Activated effector memory CD4-positive, alpha-beta T cell treated with anti-CD3 and anti-CD28 coated beads, Interleukin-2, amount 50 U/mL, for 16 hours (primary cell): ENCODE measurements around the gene UTP18.

Experiments
- DNase-seq: peaks from one replicate; pipeline ENCODE4 v3.0.0-alpha.2; 2020

The UTP18 gene

DNA sequence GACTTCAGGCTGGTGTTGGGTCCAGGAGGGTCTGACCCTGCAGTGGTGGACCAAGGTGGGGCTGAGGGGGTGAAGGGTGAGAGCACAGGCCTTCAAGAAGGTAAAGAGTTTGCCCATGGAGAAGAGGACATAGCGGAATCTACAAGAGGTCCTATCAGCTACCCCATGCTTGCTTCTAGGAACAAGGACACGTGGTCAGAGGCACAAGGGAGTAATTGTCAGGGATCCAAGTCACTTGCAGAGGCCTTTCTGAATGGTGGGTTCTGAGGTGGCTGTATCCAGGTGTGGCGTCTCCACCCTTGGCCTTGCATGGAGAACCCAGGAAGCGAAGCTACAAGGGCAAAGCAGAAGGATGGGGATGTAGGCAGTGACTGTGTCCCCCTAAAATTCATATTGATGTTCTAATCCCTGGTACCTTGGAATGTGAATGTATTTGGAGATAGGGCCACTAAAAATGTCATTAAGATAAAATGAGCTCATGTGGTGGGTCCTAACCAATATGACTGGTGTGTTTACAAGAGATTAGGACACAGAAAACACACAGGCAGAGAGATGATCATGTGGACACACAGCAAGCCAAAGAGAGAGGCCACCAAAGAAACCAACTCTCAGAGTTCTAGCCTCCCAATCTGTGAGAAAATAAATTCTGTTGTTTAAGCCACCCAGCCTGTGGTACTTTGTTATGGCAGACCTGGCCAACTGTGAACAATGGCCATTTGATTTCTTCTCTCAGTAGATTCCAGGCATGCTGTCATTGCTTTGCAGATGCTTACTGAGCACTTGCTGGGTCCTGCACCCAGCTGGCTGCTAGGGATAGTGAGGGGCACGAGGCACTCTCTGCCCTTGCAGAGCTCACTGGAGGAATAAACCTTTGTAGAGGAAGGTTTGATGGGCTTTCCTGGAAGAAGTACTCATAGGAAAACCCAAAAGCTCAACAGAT is 75.8 kb downstream of the UTP18 start:
- no peak for DNase-seq

DNA sequence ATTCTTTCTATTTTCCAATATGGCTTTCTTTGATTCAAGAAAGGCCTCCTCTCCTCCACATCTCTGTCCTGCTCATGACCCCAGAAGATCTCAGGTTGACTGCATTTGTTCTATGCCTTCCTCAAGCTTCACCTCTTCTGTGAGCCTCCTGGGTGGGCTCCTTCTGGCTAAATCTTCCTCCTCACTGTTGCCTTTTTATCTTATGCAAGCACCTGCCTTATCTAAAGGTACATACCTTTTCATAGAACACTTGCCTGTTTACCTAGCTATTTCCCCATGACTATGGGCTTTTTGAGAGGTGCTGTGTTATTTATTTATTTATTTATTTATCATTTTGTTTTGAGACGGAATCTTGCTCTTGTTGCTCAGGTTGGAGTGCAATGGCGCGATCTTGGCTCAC is 81.1 kb downstream of the UTP18 start:
- DNase-seq, result no peak

DNA sequence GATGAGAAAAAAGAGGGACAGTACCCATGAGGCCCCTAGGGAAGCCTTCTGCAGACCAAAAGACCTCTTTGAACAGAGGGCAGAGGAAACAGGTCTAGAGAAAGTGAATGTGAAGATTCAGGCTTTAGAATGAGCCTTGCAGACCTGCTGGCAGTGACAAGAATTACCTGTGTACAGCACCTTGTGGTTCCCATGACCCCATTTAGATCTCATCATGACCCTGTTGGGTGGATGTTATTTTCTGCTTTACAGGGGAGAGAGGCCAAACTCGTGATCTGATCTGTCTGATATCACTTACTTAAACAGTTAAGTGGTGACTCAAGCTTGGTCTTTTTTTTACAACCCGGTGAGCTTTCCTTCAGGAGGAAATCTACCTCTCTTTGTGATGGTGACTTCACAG is 81.9 kb downstream of the UTP18 start:
- DNase-seq, result no peak

DNA sequence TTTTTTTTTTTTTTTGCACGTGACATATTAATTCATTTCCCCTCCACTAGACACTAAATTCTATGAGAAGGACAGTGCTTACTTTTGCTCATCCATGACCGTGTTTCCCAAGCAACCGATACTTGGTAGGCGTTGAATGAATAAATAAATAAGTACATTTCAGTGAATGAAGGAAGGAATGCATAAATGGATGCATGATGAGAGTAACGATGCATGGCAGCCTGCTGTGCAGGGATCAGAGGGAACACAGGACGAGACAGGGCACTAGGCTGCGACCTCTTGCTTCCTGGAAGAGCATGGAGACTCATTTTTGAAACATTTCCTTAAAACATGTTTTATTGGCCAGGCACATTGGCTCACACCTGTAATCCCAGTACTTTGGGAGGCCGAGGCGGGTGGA is 84.2 kb downstream of the UTP18 start:
- no peak for DNase-seq

DNA sequence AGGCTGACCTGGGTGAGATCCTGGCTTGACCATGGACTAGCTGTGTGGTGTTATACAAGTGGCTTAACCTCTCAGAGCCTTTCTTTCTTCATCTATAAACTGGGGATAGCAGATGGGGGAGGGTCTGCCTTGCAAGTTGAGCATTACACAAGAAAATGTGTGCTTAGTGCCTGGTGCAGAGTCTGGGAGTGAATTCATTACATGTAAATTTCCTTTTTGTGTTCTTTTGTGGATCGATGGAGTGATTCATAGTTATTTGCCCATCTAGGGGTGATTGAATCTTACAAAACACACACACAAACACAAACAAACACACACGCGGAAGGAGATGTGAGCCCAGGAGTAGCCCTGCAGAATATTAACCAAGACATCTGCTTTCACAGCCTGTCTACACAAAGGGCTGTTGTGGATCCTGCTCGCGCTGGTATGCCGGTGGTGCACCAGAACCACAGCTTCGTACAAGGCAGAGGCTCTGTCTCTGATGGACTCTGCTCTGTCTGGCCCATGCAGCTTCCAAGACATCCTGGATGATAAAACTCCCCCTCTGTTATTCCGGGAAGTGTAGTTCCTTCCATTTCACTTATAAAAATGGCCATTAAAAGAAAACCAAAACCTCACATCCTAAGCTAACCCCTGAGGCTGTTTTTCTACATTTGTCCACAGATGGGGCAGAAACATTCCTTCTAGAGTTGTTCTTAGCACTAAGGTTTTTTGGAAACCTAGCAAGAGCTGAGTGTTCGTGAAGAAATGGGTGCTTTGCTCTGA is 86.1 kb downstream of the UTP18 start:
- no peak for DNase-seq
